HG02610 (cell line): ENCODE measurements around the gene CD36.
"Not testable (repeated sequence)": the region's sequence is repeated elsewhere in the genome, so short reads cannot be mapped to it uniquely, and the experiment has no call there.

Source experiments
- ATAC-seq: cut with Tn5 transposase; IDR thresholded peaks from one replicate; pipeline ENCODE4 v1.9.1; 2021; ENCODE audit warnings: mild to moderate bottlenecking, moderate library complexity; ENCODE audit not compliant: unreplicated experiment

The CD36 gene

DNA sequence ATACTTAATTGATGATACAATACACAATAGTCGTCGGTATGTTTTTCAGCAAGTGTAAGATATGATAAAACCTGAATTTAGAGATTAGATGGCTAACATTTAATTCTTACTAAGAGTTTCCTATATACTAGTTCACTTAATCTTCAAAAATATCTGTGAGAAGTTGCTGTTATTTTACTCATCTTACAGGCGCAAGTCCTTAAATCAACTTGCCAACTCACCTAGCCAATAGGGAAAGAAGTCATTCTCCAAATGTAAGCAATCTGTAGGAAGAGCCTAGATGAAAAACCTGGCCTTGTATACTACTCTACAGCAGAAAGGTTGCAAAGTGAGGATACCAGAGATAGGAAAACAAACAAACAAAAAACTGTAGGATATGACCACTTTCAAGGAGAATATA, 10.6 kb downstream of the CD36 start:
- ATAC-seq = no peak

DNA sequence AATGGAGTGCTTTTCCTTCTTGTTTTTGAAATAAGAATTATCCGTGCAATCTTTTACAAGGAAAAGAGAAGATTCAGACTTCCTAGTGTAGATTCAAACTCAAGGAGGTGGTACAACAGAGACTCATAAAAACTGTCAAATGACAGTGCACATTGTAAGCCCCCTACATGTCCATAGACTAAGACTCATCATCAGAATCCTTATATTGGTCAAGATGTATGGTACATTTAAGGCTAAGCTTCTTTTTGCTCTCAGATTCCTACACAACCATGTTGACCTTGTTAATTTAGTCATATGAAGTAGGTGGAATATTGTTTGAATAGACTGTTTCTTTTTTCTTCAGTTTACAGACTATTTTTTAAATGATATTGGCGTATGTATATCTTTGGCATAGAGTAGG, 11.6 kb downstream of the CD36 start:
- no peak for ATAC-seq

DNA sequence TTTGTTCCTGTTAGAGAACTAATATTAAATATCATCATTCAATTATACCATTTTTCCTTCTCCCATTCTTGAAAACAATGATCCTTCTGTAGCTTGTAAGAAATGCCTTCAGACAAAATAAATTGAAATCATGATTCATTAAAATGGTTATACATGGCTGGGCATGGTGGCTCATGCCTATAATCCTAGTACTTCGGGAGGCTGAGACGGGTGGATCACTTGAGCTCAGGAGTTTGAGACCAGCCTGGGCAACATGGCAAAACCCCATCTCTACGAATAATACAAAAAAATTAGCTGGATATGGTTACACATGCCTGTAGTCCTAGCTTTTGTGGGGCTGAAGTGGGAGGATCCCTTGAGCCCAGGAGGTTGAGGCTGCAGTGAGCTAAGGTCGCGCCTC, 13.0 kb downstream of the CD36 start:
- ATAC-seq = no peak

DNA sequence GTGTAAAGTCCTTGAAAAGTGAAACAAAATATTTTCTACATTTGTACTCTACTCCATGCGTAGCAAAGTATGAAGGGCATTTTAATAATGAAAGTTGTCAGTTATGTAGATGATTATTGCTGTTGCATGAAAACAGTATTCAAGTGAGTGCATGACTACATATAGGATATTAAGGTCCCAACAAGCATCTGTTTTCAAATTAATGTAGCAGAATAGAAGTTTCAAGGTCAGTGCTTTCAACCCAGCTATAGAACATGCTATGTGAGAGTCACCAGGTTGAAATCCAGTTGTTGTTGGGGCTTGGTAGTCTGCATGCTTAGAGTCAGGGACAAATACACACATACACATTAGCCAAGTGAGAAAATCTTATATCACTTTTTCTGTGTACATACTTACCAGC, 14.8 kb downstream of the CD36 start:
- ATAC-seq = no peak

GRCh38 chr7:80654887-80655340, 16.5 kb downstream of the CD36 start:
- ATAC-seq = no peak

DNA sequence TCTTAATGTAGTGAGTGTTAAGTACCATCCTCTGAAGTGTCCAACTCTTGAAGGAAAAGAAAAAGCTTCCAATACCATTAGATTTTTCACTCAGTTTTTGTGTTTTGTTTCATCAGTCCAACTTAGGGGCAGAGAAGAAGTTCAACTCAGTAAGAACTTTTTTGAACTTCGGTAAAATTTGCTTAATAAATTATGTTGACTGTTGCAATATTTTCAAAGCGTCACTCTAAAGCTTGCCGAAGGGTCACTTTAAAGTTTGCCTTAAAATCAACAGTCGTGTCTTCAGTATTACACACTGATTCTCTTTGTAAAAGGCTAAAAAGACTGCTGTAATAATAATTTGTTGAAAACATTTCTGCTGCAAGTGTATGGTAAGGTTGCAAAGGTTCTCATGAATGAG, 17.6 kb downstream of the CD36 start:
- no peak for ATAC-seq

- ATAC-seq = peak; percentile 62
These were observed 20.9 kb downstream of the CD36 start for GRCh38 chr7:80659120-80660055.

- no peak for ATAC-seq
These were observed 22.5 kb downstream of the CD36 start for GRCh38 chr7:80660939-80661338.

DNA sequence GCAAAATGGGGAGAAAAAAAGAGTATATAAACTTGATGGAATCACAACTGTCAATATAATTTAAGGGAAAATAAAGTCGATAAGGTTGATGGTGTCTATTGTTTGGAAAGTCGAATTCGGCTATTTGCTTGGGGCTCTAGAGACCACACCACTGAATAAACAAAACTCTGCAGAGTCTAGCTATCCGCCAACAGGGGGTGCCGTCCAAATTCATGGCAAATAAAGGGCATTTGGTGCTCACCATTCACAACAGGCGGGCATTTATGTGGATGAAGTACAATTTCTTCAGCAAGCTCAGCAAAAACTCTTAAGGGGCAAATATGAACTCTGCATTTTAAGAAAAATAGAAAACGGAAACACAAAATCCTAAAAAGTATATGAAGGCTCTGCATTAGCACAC, 23.3 kb downstream of the CD36 start:
- no peak for ATAC-seq

DNA sequence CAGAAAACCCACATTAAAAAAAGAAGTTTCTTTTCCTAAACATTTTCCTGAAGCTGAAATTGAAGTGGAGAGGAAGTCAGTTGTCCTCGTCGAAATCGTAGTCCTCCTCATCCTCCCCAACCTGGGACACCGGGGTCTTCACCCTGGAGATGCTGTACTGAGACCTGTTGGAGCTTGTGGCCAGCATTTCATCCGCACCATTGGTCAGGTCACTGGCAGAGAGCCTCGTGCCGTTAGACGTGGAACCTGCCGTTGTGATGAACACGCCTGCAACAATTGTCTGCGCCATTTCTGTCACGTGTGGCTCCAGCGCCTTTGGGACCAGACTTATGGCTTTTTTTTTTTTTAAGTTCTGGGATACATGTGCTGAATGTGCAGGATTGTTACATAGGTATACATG, 23.8 kb downstream of the CD36 start:
- ATAC-seq = no peak

DNA sequence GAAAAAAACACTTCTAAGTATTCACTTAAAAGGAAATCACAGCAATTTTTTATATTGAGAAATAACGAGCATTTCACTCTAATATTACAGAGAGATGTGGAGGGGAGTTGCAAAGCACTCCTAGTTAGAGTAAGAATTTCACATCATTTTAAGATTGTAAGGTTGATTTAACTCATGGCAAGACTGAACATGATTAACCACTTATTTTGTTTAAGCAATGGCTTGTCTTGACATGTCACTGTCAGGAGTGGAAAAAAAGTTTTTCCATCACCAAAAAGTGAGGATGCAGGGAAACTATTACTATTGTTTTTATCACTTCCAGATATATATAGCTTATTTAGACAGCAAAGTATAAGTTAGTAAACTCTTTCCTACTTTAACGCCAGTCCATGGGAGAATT, 27.1 kb downstream of the CD36 start:
- ATAC-seq = no peak

GRCh38 chr7:80666376-80666775, 27.9 kb downstream of the CD36 start:
- no peak for ATAC-seq

- ATAC-seq = not testable (repeated sequence)
These were observed 30.9 kb downstream of the CD36 start for GRCh38 chr7:80669367-80669766.

DNA sequence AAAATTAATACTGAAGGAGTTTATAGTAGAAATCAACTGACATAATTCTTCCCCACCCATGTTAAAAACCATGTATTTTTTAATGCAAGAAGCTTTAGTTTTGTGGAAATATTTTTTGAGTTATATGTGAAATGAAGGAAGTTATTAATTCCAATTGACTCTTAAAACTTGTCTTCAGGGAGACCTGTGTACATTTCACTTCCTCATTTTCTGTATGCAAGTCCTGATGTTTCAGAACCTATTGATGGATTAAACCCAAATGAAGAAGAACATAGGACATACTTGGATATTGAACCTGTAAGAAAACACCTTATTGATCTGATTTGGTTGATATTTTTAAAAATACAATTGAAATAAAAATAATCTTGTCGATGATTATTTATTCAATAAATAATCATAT, 33.3 kb downstream of the CD36 start:
- no peak for ATAC-seq

DNA sequence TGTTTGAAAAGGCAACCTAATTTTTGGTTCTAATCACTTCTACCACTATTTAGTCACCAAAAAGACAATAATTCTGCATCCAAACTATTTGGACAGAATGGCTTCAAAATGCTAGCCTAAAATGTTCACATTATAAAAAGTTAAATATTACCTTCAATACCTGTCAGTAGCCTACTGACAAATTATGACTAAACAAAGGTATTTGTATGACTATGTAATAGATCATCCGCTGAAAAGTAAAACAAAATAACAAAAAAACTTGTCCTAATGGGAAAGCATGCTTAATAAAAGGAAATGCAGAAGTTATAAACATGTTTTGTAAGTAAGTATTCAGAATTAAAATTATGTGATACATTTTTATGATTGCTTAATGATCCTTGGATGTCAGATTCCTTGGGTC, 36.6 kb downstream of the CD36 start:
- no peak for ATAC-seq

DNA sequence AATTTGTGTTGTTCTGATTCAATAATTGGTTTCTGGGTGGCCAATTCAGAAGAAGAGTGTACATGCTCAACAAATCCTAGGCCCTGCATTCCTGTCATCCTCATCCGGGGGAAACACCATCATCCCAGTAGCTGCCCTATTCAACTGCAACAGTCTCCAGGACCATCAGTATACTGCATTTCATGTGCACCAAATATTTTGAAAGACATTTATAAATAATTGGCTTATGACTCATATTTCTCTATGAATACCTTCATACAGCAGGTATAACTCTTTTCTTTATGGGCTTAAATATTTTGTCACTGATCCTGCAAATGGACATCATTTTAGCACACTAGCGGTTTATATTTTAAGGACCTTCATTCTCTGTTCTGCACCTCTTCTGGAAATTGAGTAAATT, 38.0 kb downstream of the CD36 start:
- ATAC-seq = no peak

GRCh38 chr7:80677629-80678028, 39.2 kb downstream of the CD36 start:
- ATAC-seq = no peak

GRCh38 chr7:80678707-80679106, 40.3 kb downstream of the CD36 start:
- ATAC-seq = no peak

GRCh38 chr7:80679921-80680907, 41.8 kb downstream of the CD36 start:
- ATAC-seq = no peak

- ATAC-seq = peak; percentile 76
These were observed 42.9 kb downstream of the CD36 start for GRCh38 chr7:80681272-80681885.

DNA sequence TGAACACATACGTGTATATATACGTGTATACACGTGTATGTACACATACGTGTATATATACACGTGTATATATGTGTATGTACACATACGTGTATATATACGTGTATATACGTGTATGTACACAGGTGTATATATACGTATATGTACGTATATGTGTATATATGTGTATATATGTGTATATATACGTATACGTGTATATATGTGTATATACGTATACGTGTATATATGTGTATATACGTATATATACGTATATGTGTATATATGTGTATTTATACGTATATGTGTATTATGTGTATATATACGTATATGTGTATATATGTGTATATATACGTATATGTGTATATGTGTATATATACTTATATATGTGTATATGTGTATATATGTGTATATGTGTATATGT, 44.3 kb downstream of the CD36 start:
- no peak for ATAC-seq
